Activated T-cell treated with anti-CD3 and anti-CD28 coated beads for 48 hours (primary cell): ENCODE data around the gene GPR152.
"Not testable (repeated sequence)": the region's sequence is repeated elsewhere in the genome, so short reads cannot be mapped to it uniquely, and the experiment has no call there.

Source experiments
- DNase-seq: peaks from one replicate; pipeline ENCODE4 v3.0.0-alpha.2; 2020; ENCODE audit warnings: low read depth

Gene GPR152

DNA sequence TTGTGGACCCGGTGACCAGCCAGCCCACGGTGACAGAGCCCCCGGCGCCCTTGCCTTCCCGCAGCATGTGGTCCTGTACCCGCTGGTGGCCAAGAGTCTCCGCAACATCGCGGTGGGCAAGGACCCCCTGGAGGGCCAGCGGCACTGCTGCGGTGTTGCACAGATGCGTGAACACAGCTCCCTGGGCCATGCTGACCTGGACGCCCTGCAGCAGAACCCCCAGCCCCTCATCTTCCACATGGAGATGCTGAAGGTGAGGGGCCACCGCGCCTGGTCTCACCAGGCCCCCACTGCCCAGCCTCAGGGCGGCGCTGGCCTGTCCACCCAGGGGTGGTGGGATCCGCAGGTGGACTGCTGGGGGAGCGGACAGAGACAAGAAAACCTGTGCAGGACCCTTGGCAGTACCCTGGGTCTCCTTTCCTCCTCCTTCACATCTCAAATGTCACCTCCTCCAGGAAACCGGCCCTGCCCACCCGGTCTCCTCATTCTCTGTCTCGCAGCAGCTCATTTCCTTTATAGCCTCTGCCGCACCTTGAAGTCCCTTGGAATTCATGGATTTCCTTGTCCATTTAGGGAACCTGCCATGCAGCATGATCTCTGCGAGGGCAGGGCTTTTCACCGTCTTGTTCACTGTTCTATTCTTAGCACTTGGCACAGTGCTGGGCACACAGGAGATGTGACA lies 36.8 kb upstream of the GPR152 start:
- DNase-seq, result no peak

DNA sequence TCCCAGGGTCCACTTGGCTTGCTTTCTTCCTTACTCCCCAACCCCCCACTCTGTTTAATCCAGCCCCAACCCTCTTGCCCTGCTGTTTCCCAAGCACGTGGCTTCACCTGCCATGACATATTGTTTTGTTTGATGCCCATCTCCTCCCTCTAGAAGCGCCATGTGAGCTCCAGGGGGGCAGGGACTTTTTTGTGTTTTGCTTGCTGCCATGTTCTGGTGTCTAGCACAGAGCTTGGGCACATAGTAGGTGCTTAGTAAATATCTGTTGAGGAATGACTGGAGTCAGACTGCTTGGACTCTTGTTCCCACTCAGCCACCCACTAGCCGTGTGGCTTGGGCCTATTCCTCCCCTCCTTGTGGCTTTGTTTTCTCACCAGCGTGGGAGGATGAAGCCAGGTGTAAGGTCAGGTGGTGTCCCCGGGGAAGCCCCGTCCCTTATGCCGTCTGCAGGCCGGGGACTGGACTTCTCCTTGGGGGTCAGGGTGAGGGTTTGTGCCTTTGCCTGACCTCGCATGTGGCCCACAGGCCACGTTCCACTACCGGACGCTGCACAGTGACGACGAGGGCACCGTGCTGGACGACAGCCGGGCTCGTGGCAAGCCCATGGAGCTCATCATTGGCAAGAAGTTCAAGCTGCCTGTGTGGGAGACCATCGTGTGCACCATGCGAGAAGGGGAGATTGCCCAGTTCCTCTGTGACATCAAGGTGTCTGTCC lies 34.1 kb upstream of the GPR152 start:
- peak; percentile 55 for DNase-seq

GRCh38 chr11:67485873-67486361 lies 33.4 kb upstream of the GPR152 start:
- peak; percentile 67 for DNase-seq

DNA sequence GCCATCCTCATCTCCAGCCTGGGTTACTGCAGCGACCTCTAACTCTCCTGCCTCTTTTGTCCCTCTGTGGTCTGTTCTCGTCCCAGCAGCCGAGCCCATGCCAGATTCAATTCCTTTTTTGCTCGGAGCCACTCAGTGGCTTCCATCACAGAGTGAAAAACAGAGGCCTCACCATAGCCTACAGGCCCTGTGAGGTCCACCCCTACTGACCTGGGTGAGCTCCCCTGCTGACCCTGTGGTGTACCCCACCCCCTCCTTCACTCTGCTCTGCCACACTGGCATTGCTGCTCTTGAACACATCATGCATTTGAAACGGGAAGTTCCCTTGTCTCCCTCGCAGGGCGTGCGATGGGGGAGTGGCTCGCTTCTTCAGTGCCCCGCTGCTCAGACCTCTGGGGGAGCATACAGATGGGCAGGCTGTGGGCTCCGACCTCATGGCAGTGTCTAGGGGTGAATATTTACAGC lies 32.4 kb upstream of the GPR152 start:
- DNase-seq, result peak; percentile 72

GRCh38 chr11:67483831-67484665 lies 31.5 kb upstream of the GPR152 start:
- peak; percentile 35 for DNase-seq

- peak; percentile 95 for DNase-seq
Measured at GRCh38 chr11:67482827-67483798, 30.6 kb upstream of the GPR152 start, which contains the start of gene AIP. Gene AIP, plus strand, starts transcription at chr11:67483026. Its CDS starts 133 bp downstream, at chr11:67483159.

- no peak for DNase-seq
Measured at GRCh38 chr11:67482275-67482826, 29.8 kb upstream of the GPR152 start.

- DNase-seq, result not testable (repeated sequence)
Measured at GRCh38 chr11:67477344-67478050, 25.0 kb upstream of the GPR152 start.

- DNase-seq, result not testable (repeated sequence)
Measured at GRCh38 chr11:67476692-67477091, 24.2 kb upstream of the GPR152 start.

DNA sequence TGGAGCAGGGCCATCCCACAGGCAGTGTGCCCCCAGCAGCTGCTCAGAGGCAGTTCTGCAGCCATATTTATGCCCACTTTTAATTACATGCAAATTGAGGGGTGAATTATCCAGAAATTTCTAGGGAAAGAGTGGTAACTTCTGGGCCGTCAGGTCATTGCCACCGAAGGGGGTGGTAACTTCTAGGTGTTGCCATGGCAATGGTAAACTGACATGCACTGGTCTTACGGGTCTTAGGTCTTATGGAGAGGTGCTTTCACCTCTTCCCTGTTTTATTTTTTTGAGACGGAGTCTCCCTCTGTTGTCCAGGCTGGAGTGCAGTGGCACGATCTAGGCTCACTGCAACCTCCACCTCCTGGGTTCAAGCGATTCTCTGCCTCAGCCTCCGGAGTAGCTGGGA lies 20.4 kb upstream of the GPR152 start:
- no peak for DNase-seq

- no peak for DNase-seq
Measured at GRCh38 chr11:67470337-67471002, 17.9 kb upstream of the GPR152 start.

GRCh38 chr11:67469508-67469811 lies 16.9 kb upstream of the GPR152 start:
- DNase-seq, result no peak

DNA sequence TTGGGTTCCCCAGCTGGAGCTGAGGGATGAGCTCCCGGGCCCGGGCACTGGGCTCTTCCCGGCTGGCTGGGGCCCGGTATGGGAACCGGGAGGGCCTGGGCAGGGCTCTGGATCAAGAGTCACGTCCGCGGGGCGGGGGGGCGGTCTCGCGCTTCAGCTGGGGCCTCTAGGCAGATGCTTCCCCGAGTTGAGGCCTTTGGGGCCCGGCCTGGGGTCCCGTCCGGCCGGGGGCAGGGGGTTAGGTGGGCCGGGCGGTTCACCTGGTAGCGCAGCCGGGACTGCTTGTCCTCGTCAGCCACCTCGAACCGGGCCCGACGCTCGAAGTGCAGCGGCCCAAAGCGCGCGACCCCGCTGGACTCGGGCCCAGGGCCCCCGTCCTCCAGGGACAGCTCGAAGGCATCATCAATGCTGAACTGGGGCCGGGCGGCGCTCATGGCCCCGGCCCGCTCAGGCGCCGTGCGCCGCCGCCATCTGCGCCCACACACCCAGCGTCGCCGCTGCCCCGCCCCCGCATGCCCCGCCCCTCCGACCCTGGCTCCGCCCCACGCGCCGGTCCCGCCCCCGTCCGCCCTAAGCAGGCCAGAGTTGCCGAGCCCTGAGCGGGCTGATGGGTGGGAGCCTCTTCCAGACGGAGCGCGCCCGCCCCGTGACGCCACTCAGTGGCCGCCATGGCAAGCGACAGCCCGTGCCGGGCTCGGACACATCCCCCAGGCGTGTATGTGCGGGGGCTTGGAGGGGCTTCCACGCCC lies 16.4 kb upstream of the GPR152 start, which contains the start of gene TMEM134:
TMEM134 (minus strand) TSS at position 493 of the 749 bp plus-strand sequence; CDS start at position 434, 59 bp downstream.
- peak; percentile 89 for DNase-seq

GRCh38 chr11:67468456-67468758 lies 15.9 kb upstream of the GPR152 start:
- no peak for DNase-seq

- DNase-seq, result no peak
Measured at GRCh38 chr11:67468056-67468455, 15.5 kb upstream of the GPR152 start.

GRCh38 chr11:67466962-67467771 lies 14.6 kb upstream of the GPR152 start:
- no peak for DNase-seq

GRCh38 chr11:67466367-67466766 lies 13.8 kb upstream of the GPR152 start:
- no peak for DNase-seq

GRCh38 chr11:67465530-67465929 lies 13.0 kb upstream of the GPR152 start:
- DNase-seq, result not testable (repeated sequence)
